HUES48 (cell line): ENCODE data around the gene ZC3H18.
"Not testable (repeated sequence)": the region's sequence is repeated elsewhere in the genome, so short reads cannot be mapped to it uniquely, and the experiment has no call there.

Source experiments
- H3K27ac ChIP-seq: one replicate; pipeline ENCODE4 v1.7.0; 2013; ENCODE audit warnings: low read depth, low read length, inconsistent platforms
- H3K27me3 ChIP-seq: 2 replicates; pipeline ENCODE4 v1.6.1; 2013; ENCODE audit warnings: mild to moderate bottlenecking, low read length; ENCODE audit not compliant: control insufficient read depth, insufficient read depth
- H3K36me3 ChIP-seq: 2 replicates; pipeline ENCODE4 v1.6.1; 2013; ENCODE audit warnings: low read length; ENCODE audit not compliant: control insufficient read depth, insufficient read depth
- H3K4me1 ChIP-seq: 2 replicates; pipeline ENCODE4 v1.6.1; 2013; ENCODE audit warnings: mild to moderate bottlenecking, low read length; ENCODE audit not compliant: control insufficient read depth, insufficient read depth
- H3K4me3 ChIP-seq: 2 replicates; pipeline ENCODE4 v1.5.1; 2013; ENCODE audit warnings: mild to moderate bottlenecking, low read depth, low read length
- H3K9ac ChIP-seq: 2 replicates; pipeline ENCODE4 v1.6.1; 2013; ENCODE audit warnings: mild to moderate bottlenecking, low read depth, low read length, moderate library complexity
- H3K9me3 ChIP-seq: 2 replicates; pipeline ENCODE4 v1.6.1; 2013; ENCODE audit warnings: low read length; ENCODE audit not compliant: control insufficient read depth, insufficient read depth

ZC3H18 gene

DNA sequence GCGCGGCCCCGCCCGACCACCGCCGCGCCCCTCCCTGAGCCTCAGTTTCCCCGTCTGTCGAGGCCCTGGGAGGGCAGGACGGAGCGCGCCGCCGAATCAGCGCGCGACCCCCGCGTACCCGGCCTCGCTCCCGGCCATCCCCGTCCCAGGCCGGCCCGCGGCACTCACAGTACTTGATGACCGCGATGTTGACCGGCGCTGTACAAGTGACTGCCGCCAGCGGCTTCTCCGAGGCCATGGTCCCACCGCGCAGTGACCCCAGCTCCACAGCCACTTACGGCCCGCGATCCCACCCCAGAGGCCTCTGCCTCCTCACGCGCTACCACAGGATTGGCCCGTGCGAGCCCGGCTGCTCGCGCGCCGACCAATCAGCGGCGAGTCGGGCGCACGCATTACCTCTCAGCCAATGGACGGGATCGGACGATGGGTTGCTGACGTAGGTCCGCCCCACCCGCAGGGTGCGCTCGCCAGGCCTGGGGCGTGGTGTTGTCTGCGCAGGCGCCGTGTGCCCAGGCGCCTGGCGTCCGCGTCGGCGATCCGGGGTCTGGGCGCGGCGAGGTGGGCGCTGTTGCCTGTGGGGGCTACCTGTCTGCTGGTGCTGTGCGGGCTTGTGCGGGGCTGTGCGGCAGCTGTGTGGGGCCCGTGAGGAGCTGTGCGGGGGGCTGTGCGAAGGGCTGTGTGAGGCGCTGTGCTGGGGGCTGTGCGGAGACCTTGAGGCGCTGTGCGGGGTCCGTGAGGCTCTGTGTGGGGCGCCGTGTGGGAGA lies 92.8 kb downstream of the ZC3H18 start, which contains the start of gene MVD:
MVD (minus strand) TSS at position 249 of the 764 bp plus-strand sequence; CDS start at position 238, 11 bp downstream.
- Histone ChIP-seq H3K27ac (peak within 1 kb of the TSS; percentile 85), H3K9me3 (no peaks in the 10 kb centered on the region), H3K27me3 (no peaks in the 10 kb centered on the region), H3K4me1 (peaks cover 4% of the 10 kb centered on the region; the same call in 1 of the 2 replicates), H3K4me3 (peak within 1 kb of the TSS; percentile 96), H3K36me3 (peaks cover 11% of the 10 kb centered on the region), H3K9ac (peak within 1 kb of the TSS; percentile 70; the same call in 1 of the 2 replicates)

DNA sequence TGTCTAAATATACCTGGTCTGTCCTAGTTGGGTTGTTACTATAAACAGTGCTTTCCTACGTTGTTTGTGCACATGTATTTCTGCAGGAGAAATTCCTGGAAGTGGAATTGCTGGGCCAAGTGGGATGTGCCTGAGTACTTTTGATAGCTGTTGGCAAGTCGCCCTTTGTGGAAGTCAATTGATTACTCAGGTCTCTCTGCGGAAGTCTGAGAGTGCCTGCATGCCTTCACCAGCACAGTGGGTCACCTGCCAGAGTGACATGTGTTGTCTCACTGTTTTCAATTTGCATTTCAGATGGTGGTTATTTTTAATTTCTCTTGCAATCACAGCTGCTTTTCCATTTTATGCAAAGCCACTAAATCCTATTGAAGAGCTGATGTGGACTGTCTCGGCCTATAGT lies 94.9 kb downstream of the ZC3H18 start:
- 0 out of 2 replicates have a peak, but pooled peaks cover 6% of the 10 kb centered on the region for H3K36me3 ChIP-seq
- no peak overlapping the region for H3K4me3 ChIP-seq
- no peak overlapping the region for H3K27ac ChIP-seq
- H3K27me3 ChIP-seq: no peaks in the 10 kb centered on the region
- H3K4me1 ChIP-seq: peaks cover 4% of the 10 kb centered on the region; the same call in 1 of the 2 replicates
- no peaks in the 10 kb centered on the region for H3K9me3 ChIP-seq
- H3K9ac ChIP-seq: no peak overlapping the region

DNA sequence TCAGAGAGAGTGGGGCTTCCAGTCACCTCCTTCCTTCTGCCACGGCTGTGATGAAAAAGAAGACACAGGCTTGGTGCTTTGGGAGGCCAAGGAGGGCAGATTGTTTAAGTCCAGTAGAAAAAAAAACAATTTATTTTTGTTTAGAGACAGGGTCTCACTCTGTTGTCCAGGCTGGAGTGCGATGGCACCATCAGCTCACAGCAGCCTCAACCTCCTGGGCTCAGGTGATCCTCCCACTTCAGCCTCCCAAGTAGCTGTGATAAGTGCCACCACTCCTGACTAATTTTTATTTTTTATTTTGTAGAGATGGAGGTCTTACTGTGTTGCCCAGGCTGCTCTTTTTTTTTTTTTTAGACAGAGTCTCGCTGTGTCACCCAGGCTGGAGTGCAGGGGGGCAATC lies 95.4 kb downstream of the ZC3H18 start:
- H3K4me3 ChIP-seq: no peak overlapping the region
- H3K27me3 ChIP-seq: no peaks in the 10 kb centered on the region
- H3K9me3 ChIP-seq: no peaks in the 10 kb centered on the region
- H3K4me1 ChIP-seq: peaks cover 4% of the 10 kb centered on the region; the same call in 1 of the 2 replicates
- H3K27ac ChIP-seq: no peak overlapping the region
- H3K36me3 ChIP-seq: 0 out of 2 replicates have a peak, but pooled peaks cover 6% of the 10 kb centered on the region
- H3K9ac ChIP-seq: no peak overlapping the region

DNA sequence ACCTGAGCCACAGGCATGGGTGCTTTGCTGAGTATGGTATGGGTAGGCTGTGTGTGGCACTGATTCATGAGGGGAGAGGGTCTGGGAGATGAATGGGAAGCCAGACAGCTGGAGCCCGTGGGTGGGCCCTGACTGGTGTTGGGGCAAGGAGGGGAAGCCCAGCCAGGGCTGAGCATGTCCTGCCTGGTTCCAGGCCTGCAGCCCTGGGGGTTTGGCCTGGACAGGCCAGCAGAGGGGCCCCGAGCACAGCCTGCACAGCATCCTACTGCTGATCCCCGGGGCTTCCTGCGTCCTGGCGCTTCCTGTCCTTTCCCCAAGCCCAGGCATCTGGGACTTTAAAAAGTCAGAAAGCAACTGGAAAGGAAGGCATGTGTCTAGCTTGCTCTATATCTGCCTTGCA lies 97.3 kb downstream of the ZC3H18 start:
- H3K4me3 ChIP-seq: no peak overlapping the region
- H3K9ac ChIP-seq: no peak overlapping the region
- 0 out of 2 replicates have a peak, but pooled peaks cover 6% of the 10 kb centered on the region for H3K36me3 ChIP-seq
- no peaks in the 10 kb centered on the region for H3K9me3 ChIP-seq
- no peaks in the 10 kb centered on the region for H3K27me3 ChIP-seq
- peak overlapping the region; percentile 12 for H3K27ac ChIP-seq
- no peaks in the 10 kb centered on the region for H3K4me1 ChIP-seq

DNA sequence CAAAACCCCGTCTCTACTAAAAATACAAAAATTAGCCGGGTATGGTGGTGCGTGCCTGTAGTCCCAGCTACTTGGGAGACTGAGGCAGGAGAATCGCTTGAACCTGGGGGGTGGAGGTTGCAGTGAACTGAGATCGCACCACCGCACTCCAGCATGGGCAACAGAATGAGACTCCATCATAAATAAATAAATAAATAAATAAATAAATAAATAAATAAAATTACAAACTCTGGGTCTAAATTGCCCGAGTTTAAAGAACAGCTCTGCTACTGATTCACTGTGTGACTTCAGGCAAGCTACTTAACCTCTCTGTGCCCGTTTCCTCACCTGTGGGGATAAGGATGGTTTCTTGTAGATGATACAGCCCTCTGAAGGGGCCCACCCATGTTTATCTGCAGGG lies 99.3 kb downstream of the ZC3H18 start:
- not testable (repeated sequence) for H3K4me3 ChIP-seq, H3K9ac ChIP-seq, H3K27ac ChIP-seq, H3K27me3 ChIP-seq, H3K4me1 ChIP-seq, H3K9me3 ChIP-seq, H3K36me3 ChIP-seq

DNA sequence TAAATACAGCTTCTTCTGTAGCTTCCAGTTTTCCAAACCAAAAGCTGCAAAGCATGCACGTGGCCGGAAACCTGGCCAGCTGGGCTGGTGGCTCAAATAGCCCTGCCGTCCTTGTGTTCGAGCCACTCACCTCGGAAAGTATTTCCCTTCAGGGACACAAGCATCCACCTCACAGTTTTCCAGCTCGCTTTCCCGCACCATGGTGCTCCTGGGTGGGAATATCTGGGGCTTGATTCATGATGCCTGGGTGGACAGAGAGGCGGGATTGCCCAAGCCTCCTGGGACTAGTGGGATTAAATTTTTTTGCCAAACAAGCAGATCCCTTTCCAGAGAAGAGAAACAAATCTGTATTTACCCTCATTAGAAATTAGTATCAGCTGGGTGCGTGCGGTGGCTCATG lies 99.8 kb downstream of the ZC3H18 start:
- Histone ChIP-seq H3K36me3 (0 out of 2 replicates have a peak, but pooled peaks cover 6% of the 10 kb centered on the region), H3K4me3 (no peak overlapping the region), H3K9me3 (no peaks in the 10 kb centered on the region), H3K9ac (no peak overlapping the region), H3K27me3 (no peaks in the 10 kb centered on the region), H3K27ac (no peak overlapping the region), H3K4me1 (no peaks in the 10 kb centered on the region)

DNA sequence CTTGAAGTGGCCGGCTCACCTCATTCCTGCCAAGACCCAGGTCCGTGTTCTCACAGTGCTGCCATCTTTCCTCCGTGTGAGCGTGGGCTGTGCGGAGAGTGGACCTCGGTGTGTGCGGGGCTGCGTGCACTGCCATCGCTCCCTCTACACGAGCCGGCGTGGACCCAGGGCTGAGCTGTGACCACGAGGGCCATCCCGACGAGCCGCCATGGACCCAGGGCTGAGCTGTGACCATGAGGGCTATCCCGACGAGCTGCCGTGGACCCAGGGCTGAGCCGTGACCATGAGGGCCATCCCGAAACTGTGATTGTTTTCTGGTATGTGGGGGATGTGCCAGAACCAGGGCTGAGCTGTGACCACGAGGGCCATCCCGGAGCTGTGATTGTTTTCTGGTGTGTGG lies 101.6 kb downstream of the ZC3H18 start:
- no peak overlapping the region for H3K9ac ChIP-seq
- no peak overlapping the region for H3K4me3 ChIP-seq
- no peaks in the 10 kb centered on the region for H3K4me1 ChIP-seq

DNA sequence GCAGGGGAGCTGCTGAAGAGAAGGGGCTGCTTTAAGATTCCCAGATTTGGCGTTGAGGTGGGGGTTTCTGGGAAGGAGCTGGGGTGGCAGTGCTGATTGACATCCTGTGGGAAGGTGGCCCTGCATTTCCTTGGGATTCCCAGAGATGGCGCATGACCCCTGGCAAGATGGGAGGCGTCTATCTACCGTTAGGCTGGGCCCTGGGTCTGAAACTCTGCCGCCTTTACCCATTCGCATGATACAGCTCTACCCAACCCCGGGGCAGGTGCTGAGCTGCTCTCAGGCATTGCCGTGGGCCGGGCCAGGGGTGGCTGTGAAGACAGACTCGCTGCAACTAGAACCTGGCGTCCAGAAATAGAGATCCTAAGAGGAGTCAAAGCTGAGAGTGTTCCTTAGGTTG lies 102.6 kb downstream of the ZC3H18 start:
- Histone ChIP-seq H3K27me3 (no peaks in the 10 kb centered on the region), H3K4me3 (no peak overlapping the region), H3K9ac (no peak overlapping the region), H3K27ac (no peak overlapping the region), H3K4me1 (no peaks in the 10 kb centered on the region), H3K9me3 (no peaks in the 10 kb centered on the region), H3K36me3 (no peaks in the 10 kb centered on the region)

More for the DNA sequence above, 101.6 kb downstream of the ZC3H18 start:
- no peaks in the 10 kb centered on the region for H3K36me3 ChIP-seq
- H3K27ac ChIP-seq: no peak overlapping the region
- H3K27me3 ChIP-seq: no peaks in the 10 kb centered on the region
- H3K9me3 ChIP-seq: no peaks in the 10 kb centered on the region

DNA sequence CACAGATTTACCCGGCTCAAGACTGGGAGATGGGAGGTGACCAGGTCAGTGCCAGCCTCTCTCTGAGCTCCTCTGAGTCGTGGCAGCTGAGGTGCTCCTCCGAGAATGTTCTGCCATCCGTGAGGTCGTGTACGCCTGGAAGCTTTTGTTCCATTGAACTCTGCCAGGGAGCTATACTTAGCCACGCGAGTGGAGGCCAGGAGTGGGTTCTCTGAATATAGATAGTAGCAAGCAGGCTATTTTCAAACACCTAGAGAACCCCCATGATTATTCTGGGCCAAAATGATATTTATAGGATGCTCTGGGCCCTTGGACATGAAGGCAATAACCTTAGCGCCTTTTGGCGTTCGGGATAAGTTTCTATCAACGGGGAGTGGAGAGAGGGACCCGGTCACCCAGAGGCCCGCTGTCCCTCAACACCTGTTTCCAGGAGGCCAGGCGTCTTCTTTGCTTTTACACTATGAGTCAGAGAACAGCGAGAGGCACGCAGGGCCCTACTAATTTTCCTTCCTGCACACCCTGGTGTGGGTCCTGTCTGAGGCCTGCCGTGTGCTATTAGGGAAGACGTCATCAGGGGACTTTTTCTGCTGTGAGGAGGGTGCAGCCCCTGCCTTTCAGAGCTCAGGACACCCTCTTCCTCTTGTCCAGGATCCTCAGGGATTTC lies 103.6 kb downstream of the ZC3H18 start:
- no peaks in the 10 kb centered on the region for H3K36me3 ChIP-seq
- no peaks in the 10 kb centered on the region for H3K9me3 ChIP-seq
- H3K4me3 ChIP-seq: no peak overlapping the region
- H3K9ac ChIP-seq: no peak overlapping the region
- H3K4me1 ChIP-seq: no peaks in the 10 kb centered on the region
- H3K27ac ChIP-seq: no peak overlapping the region
- H3K27me3 ChIP-seq: no peaks in the 10 kb centered on the region

DNA sequence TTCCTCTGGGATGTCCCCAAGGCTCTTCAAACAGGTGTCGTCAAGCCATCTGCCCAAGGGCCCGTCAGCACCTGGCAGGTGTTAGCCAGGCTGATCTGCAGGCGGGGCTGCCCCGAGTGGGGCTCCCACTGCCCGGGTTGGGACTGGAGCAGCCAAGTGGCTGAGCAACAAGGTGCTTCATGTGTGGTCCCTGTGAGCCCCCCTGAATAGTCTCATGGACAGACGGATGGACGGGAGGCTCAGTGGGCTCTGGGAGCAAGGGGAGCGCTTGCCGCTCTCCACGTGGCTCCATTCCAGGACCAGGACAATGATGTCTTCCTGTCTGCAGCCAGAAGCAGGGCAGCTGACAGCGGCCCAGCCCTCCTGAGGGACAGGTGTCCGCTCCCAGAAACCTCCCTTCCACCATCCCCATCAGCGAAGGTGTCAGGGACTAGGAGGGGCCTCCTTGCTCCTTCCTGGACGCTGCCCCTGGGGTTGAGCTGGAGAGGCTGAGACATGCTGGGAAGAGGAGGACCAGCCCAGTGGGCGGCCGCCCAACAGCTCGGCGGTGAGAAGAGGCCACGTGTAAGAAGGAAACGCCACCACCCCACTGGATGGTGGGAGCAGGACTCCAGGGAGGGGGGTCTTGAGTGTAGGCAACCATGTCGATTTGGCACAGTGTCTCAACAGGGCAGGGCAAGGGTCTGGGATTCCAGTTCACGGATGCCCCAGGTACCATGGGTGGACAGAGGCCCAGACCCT lies 106.5 kb downstream of the ZC3H18 start:
- Histone ChIP-seq H3K9me3 (no peaks in the 10 kb centered on the region), H3K4me3 (no peak overlapping the region), H3K27ac (no peak overlapping the region), H3K4me1 (no peaks in the 10 kb centered on the region), H3K27me3 (no peaks in the 10 kb centered on the region), H3K9ac (no peak overlapping the region), H3K36me3 (no peaks in the 10 kb centered on the region)
